OCI-LY7 (cell line): ENCODE data around the gene PLEKHM1. TPM values are rescaled to one million over a fixed set of nuclear protein-coding genes. Genes with fewer than 3 reads are reported as not detected.

Source experiments
- BruUV-seq: library from RNA; stranded (reverse); fragments of 400-500 nt; replicated peaks from 2 replicates; lab custom pipeline; 2021; lab: Mats Ljungman, UMichigan
- CTCF ChIA-PET: fragments of 300-600 bp; sonication (Branson Sonifier 250); formaldehyde crosslinking; loops from one replicate; lab custom pipeline; 2022; ENCODE audit warnings: antibody characterized with exemption; ENCODE audit not compliant: unreplicated experiment; lab: Charles Lee
- POLR2A ChIA-PET: fragments of 300-600 bp; sonication (Branson Sonifier 250); formaldehyde crosslinking; loops from one replicate; lab custom pipeline; 2022; ENCODE audit warnings: antibody characterized with exemption; lab: Charles Lee
- DNase-seq: peaks from one replicate; pipeline ENCODE4 v3.0.0-alpha.2; 2015; ENCODE audit warnings: low spot score
- H2AFZ ChIP-seq: fragments of 200-600 bp; sonication (generic), shearing (Covaris generic); 2 replicates; pipeline ENCODE4 v1.6.1; 2014; ENCODE audit warnings: mild to moderate bottlenecking, antibody characterized with exemption, low read length, moderate library complexity
- H3K27ac ChIP-seq: fragments of 200-600 bp; sonication (generic); 2 replicates; pipeline ENCODE4 v1.5.1; 2014; ENCODE audit warnings: mixed run types, low read depth, mild to moderate bottlenecking, moderate library complexity, low read length, inconsistent platforms; ENCODE audit not compliant: poor library complexity, severe bottlenecking
- H3K36me3 ChIP-seq: fragments of 200-600 bp; sonication (generic); 2 replicates; pipeline ENCODE4 v1.6.1; 2014; ENCODE audit warnings: mild to moderate bottlenecking, antibody characterized with exemption, low read length, moderate library complexity, mixed read lengths; ENCODE audit not compliant: insufficient read depth
- H3K4me1 ChIP-seq: fragments of 200-600 bp; sonication (generic); 2 replicates; pipeline ENCODE4 v1.5.1; 2014; ENCODE audit warnings: mild to moderate bottlenecking, low read length; ENCODE audit not compliant: insufficient read depth, poor library complexity, severe bottlenecking
- H3K4me2 ChIP-seq: fragments of 200-600 bp; sonication (generic); 2 replicates; pipeline ENCODE4 v1.6.1; 2014; ENCODE audit warnings: mild to moderate bottlenecking, low read length
- H3K4me3 ChIP-seq: fragments of 200-600 bp; sonication (generic); 2 replicates; pipeline ENCODE4 v1.5.1; 2014; ENCODE audit warnings: mild to moderate bottlenecking, low read depth, low read length; ENCODE audit not compliant: poor library complexity, severe bottlenecking
- H3K79me2 ChIP-seq: fragments of 200-600 bp; sonication (generic); 2 replicates; pipeline ENCODE4 v1.6.1; 2016; ENCODE audit warnings: low read depth, mild to moderate bottlenecking, low read length, moderate library complexity, mixed read lengths; ENCODE audit not compliant: insufficient read depth
- H3K9me2 ChIP-seq: fragments of 200-600 bp; sonication (generic); 2 replicates; pipeline ENCODE4 v1.6.1; 2016; ENCODE audit warnings: mild to moderate bottlenecking, low read length, mixed read lengths; ENCODE audit not compliant: insufficient read depth
- H3K9me3 ChIP-seq: fragments of 200-600 bp; sonication (generic); 2 replicates; pipeline ENCODE4 v1.6.1; 2014; ENCODE audit warnings: mild to moderate bottlenecking, mixed run types, low read length, mixed read lengths
- H4K20me1 ChIP-seq: fragments of 200-600 bp; sonication (generic); 2 replicates; pipeline ENCODE4 v1.6.1; 2014; ENCODE audit warnings: mild to moderate bottlenecking, antibody characterized with exemption, low read length, moderate library complexity, mixed read lengths; ENCODE audit not compliant: insufficient read depth
- EZH2phosphoT487 ChIP-seq: fragments of 200-600 bp; sonication (generic); IDR thresholded peaks from 2 replicates; pipeline ENCODE4 v1.6.1; 2018; ENCODE audit warnings: low read depth, borderline replicate concordance, mild to moderate bottlenecking, mixed run types, antibody characterized with exemption, low read length, moderate library complexity, mixed read lengths
- intact Hi-C: fragments of 100-400 bp; cut with micrococcal nuclease; formaldehyde crosslinking; loops from one replicate; pipeline ENCODE4 v1.10.0; 2022; ENCODE audit not compliant: unreplicated experiment
- total RNA-seq, 2 experiments: library from RNA; depleted of rRNA in 1 of 2; stranded (reverse); fragments of >200 nt in 1 of 2; shearing (Covaris generic) in 1 of 2; gene quantifications; 2 replicates each; pipeline ENCODE4 v1.2.3, GENCODE V29; 2014 to 2022
- TF ChIP-seq, protein P1 (sequence below): fragments of 200-600 bp; sonication (generic); conservative IDR thresholded peaks from 2 replicates; pipeline ENCODE4 v1.5.1; 2014; ENCODE audit warnings: mild to moderate bottlenecking, antibody characterized with exemption, low read length, moderate library complexity, mixed read lengths

The PLEKHM1 gene
- total RNA-seq, 2 experiments from 2014 or later, result 11.8 to 29.3 TPM

DNA sequence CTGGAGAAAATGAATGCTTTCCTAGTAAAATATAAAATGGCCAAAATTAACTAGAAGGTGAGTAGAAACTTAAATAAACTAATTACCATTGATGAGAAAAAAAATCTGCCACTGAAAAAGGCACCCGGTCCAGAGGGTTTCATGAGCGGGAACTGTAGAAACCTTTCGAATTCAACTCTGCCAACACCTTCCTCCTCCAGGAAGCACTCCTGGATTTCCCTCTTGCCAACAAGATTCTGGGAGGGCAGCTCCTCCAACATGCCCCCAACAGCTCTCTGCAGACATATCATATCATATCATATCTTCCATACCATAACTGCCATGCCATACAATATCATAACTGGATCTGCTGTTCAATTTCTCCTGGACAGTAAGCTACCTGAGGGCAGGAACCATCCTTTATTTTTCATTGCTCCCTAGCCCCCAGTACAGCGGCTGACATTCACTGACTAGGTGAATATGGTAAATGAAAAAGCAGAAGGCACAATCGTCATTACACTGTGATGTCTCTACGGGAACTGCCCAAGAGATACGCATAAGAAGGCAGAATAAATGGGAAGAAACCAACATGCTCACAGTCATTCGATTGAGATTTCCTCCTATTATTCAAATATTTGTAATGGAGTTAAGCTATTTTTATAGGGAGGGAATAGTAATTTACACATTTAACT lies 67.1 kb downstream of the PLEKHM1 start:
- H3K4me1 ChIP-seq, result peaks cover 7% of the 10 kb centered on the region
- ChIA-PET CTCF (no interaction called here), POLR2A (no interaction called here)
- H3K27ac ChIP-seq, result no peak overlapping the region
- H3K36me3 ChIP-seq, result no peaks in the 10 kb centered on the region
- no peak overlapping the region for H3K4me3 ChIP-seq
- H3K4me2 ChIP-seq, result no peak overlapping the region
- no peak for TF ChIP-seq EZH2phosphoT487
- TF ChIP-seq, protein P1, sequence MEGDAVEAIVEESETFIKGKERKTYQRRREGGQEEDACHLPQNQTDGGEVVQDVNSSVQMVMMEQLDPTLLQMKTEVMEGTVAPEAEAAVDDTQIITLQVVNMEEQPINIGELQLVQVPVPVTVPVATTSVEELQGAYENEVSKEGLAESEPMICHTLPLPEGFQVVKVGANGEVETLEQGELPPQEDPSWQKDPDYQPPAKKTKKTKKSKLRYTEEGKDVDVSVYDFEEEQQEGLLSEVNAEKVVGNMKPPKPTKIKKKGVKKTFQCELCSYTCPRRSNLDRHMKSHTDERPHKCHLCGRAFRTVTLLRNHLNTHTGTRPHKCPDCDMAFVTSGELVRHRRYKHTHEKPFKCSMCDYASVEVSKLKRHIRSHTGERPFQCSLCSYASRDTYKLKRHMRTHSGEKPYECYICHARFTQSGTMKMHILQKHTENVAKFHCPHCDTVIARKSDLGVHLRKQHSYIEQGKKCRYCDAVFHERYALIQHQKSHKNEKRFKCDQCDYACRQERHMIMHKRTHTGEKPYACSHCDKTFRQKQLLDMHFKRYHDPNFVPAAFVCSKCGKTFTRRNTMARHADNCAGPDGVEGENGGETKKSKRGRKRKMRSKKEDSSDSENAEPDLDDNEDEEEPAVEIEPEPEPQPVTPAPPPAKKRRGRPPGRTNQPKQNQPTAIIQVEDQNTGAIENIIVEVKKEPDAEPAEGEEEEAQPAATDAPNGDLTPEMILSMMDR, result no peak
- H3K79me2 ChIP-seq, result no peaks in the 10 kb centered on the region
- no peaks in the 10 kb centered on the region for H3K9me2 ChIP-seq
- DNase-seq, result no peak
- intact Hi-C loops, result no loop called here
- no peaks in the 10 kb centered on the region for H3K9me3 ChIP-seq
- no peaks in the 10 kb centered on the region for H4K20me1 ChIP-seq
- BruUV-seq, result no TSS peak
- H2AFZ ChIP-seq, result no peak overlapping the region

DNA sequence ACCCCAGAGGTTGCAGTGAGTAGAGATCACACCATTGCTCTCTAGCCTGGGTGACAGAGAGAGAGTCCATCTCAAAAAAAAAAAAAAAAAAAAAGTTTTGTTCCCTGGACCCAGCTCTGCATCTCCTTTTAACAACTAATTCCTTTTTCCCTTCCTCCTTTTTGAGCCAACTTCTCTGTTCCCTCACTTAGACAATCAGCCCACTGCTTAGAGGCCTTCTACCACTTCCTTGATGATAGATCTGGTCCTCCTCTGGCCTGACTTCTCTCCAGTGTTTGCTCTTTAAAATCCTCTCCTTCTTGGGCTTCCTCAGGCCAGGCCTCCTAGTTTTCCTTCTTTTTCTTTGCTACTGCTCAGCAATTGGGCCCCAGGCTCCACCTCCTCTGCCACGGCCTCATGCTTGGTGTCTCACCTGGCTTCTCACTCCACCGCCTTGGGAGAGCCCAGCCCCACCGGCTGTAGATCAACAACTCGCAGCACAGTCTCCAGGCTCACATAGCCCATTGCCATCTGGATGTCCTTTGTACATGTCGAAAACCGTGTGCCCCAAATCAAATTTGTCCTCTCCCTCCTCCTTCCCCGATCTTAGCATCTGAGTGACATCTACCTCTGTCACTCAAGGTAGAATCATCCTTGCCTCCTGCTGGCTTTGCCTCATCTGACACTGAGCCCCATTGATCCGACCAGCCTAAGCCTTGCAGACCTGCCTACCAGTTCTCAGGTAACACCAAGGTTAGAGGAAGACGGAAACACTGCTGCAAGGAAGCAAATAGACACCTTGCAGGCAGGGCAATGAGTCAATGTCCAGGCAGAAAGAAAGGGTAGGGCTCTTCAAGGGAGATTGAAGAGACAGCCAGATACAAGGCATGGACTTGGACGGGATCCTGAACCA lies 75.3 kb downstream of the PLEKHM1 start:
- H3K4me1 ChIP-seq, result peaks cover 35% of the 10 kb centered on the region
- H3K4me2 ChIP-seq, result no peak overlapping the region
- no peak for DNase-seq
- no peaks in the 10 kb centered on the region; the same call in 1 of the 2 replicates for H3K79me2 ChIP-seq
- no TSS peak for BruUV-seq
- no peak overlapping the region for H3K27ac ChIP-seq
- intact Hi-C loops, result no loop called here
- H3K9me2 ChIP-seq, result no peaks in the 10 kb centered on the region
- no peak overlapping the region for H3K4me3 ChIP-seq
- no peaks in the 10 kb centered on the region for H4K20me1 ChIP-seq
- no peak overlapping the region for H2AFZ ChIP-seq
- H3K9me3 ChIP-seq, result no peaks in the 10 kb centered on the region
- ChIA-PET CTCF (no interaction called here), POLR2A (interaction anchor here (0.7 kb wide), 1 partner anchor 195 kb away, joined by 5 read pairs; no protein-coding TSS in a partner anchor)
- H3K36me3 ChIP-seq, result no peaks in the 10 kb centered on the region
- TF ChIP-seq, protein P1, result no peak
- TF ChIP-seq EZH2phosphoT487, result no peak
